SJSA1 (cell line): ENCODE data around the gene ADGRG4. TPM values are rescaled to one million over a fixed set of nuclear protein-coding genes. Genes with fewer than 3 reads are reported as not detected.
"Not testable (repeated sequence)": the region's sequence is repeated elsewhere in the genome, so short reads cannot be mapped to it uniquely, and the experiment has no call there.

Source experiments
- DNase-seq, 2 experiments: peaks; one replicate each; pipeline ENCODE4 v3.0.0-alpha.2; 2015 to 2020; ENCODE audit warnings: low spot score in 2 of 2, low read depth in 1 of 2
- H3K27ac ChIP-seq: fragments of 250-450 bp; sonication (Bioruptor Pico); 2 replicates; pipeline ENCODE4 v1.5.1; 2020; ENCODE audit warnings: mild to moderate bottlenecking, moderate library complexity
- H3K27me3 ChIP-seq: fragments of 250-450 bp; sonication (Bioruptor Pico); replicated peaks from 2 replicates; pipeline ENCODE4 v1.5.1; 2020; ENCODE audit warnings: mild to moderate bottlenecking, moderate library complexity
- H3K36me3 ChIP-seq: fragments of 250-450 bp; sonication (Bioruptor Pico); 2 replicates; pipeline ENCODE4 v1.5.1; 2020; ENCODE audit warnings: mild to moderate bottlenecking
- H3K4me1 ChIP-seq: fragments of 250-450 bp; sonication (Bioruptor Pico); replicated peaks from 2 replicates; pipeline ENCODE4 v1.6.1; 2021; ENCODE audit warnings: mild to moderate bottlenecking
- H3K4me3 ChIP-seq: fragments of 250-450 bp; sonication (Bioruptor Pico); 2 replicates; pipeline ENCODE4 v1.5.1; 2020; ENCODE audit warnings: mild to moderate bottlenecking
- H3K9me3 ChIP-seq: fragments of 250-450 bp; sonication (Bioruptor Pico); replicated peaks from 2 replicates; pipeline ENCODE4 v1.5.1; 2020; ENCODE audit warnings: mild to moderate bottlenecking
- total RNA-seq: library from RNA; depleted of rRNA; stranded (reverse); fragments of >200 nt; shearing (Covaris generic); gene quantifications from 2 replicates; pipeline ENCODE4 v1.2.3, GENCODE V29; 2014; rRNA removed

The ADGRG4 gene
- total RNA-seq, result not detected in 2 replicates

GRCh38 chrX:136300721-136301120 is at the start of gene ADGRG4:
Gene ADGRG4 (plus strand): TSS chrX:136300963. CDS start chrX:136308778, 7,815 bp downstream.
- not testable (repeated sequence) for H3K27me3 ChIP-seq, H3K36me3 ChIP-seq, H3K4me1 ChIP-seq, H3K4me3 ChIP-seq, H3K9me3 ChIP-seq, DNase-seq, H3K27ac ChIP-seq

- Histone ChIP-seq H3K9me3 (no peaks in the 10 kb centered on the region), H3K4me1 (peaks cover 17% of the 10 kb centered on the region), H3K4me3 (peak within 1 kb of the TSS; percentile 90), H3K27me3 (no peaks in the 10 kb centered on the region), H3K36me3 (peaks cover 5% of the 10 kb centered on the region; the same call in 1 of the 2 replicates), H3K27ac (peak within 1 kb of the TSS; percentile 79)
- DNase-seq, result peak; percentile 60 to 64
Measured at GRCh38 chrX:136251041-136251991, 49.4 kb upstream of the ADGRG4 start, which contains the start of gene MAP7D3. Gene MAP7D3 (minus strand): TSS chrX:136251400. CDS start chrX:136251358, 42 bp downstream.

- Histone ChIP-seq H3K36me3 (peaks cover 5% of the 10 kb centered on the region; the same call in 1 of the 2 replicates), H3K4me3 (no peak overlapping the region), H3K27me3 (no peaks in the 10 kb centered on the region), H3K27ac (no peak overlapping the region), H3K4me1 (peaks cover 29% of the 10 kb centered on the region), H3K9me3 (no peaks in the 10 kb centered on the region)
- DNase-seq, result no peak
Measured at GRCh38 chrX:136255541-136255940, 45.2 kb upstream of the ADGRG4 start.

- Histone ChIP-seq H3K36me3 (peaks cover 1% of the 10 kb centered on the region; the same call in 1 of the 2 replicates), H3K27ac (no peak overlapping the region), H3K9me3 (no peaks in the 10 kb centered on the region), H3K27me3 (no peaks in the 10 kb centered on the region), H3K4me1 (peaks cover 34% of the 10 kb centered on the region), H3K4me3 (no peak overlapping the region)
- DNase-seq, result no peak
Measured at GRCh38 chrX:136256026-136256425, 44.7 kb upstream of the ADGRG4 start.

- H3K9me3 ChIP-seq, result no peaks in the 10 kb centered on the region
- DNase-seq, result no peak
- no peaks in the 10 kb centered on the region for H3K27me3 ChIP-seq
- H3K27ac ChIP-seq, result peak overlapping the region; percentile 87
- H3K4me3 ChIP-seq, result no peak overlapping the region
- peaks cover 48% of the 10 kb centered on the region for H3K4me1 ChIP-seq
- no peaks in the 10 kb centered on the region for H3K36me3 ChIP-seq
Measured at GRCh38 chrX:136258951-136259350, 41.8 kb upstream of the ADGRG4 start.

GRCh38 chrX:136259543-136259942 is 41.2 kb upstream of the ADGRG4 start:
- no peaks in the 10 kb centered on the region for H3K36me3 ChIP-seq
- DNase-seq, result peak in 1 of 2 experiments; percentile 56
- no peaks in the 10 kb centered on the region for H3K27me3 ChIP-seq
- peaks cover 44% of the 10 kb centered on the region for H3K4me1 ChIP-seq
- H3K27ac ChIP-seq, result peak overlapping the region; percentile 87
- no peaks in the 10 kb centered on the region for H3K9me3 ChIP-seq
- H3K4me3 ChIP-seq, result no peak overlapping the region

- Histone ChIP-seq H3K27me3 (no peaks in the 10 kb centered on the region), H3K4me3 (no peak overlapping the region), H3K9me3 (no peaks in the 10 kb centered on the region), H3K36me3 (no peaks in the 10 kb centered on the region), H3K4me1 (peaks cover 44% of the 10 kb centered on the region), H3K27ac (peak overlapping the region; percentile 87)
- DNase-seq, result peak; percentile 64 to 65
Measured at GRCh38 chrX:136260776-136261175, 40.0 kb upstream of the ADGRG4 start.

GRCh38 chrX:136261321-136261720 is 39.4 kb upstream of the ADGRG4 start:
- Histone ChIP-seq H3K36me3 (no peaks in the 10 kb centered on the region), H3K27me3 (no peaks in the 10 kb centered on the region), H3K4me1 (peaks cover 50% of the 10 kb centered on the region), H3K4me3 (no peak overlapping the region), H3K27ac (peak overlapping the region; percentile 87), H3K9me3 (no peaks in the 10 kb centered on the region)
- DNase-seq, result no peak

- Histone ChIP-seq H3K4me3 (no peak overlapping the region), H3K4me1 (peaks cover 50% of the 10 kb centered on the region), H3K27ac (no peak overlapping the region), H3K27me3 (no peaks in the 10 kb centered on the region), H3K36me3 (no peaks in the 10 kb centered on the region), H3K9me3 (no peaks in the 10 kb centered on the region)
- DNase-seq, result no peak
Measured at GRCh38 chrX:136262243-136262642, 38.5 kb upstream of the ADGRG4 start.

GRCh38 chrX:136262812-136263315 is 37.9 kb upstream of the ADGRG4 start:
- Histone ChIP-seq H3K4me1 (peaks cover 50% of the 10 kb centered on the region), H3K4me3 (no peak overlapping the region), H3K27ac (no peak overlapping the region), H3K27me3 (no peaks in the 10 kb centered on the region), H3K36me3 (no peaks in the 10 kb centered on the region), H3K9me3 (no peaks in the 10 kb centered on the region)
- DNase-seq, result no peak

GRCh38 chrX:136266828-136267227 is 33.9 kb upstream of the ADGRG4 start:
- H3K4me3 ChIP-seq, result no peak overlapping the region
- H3K27me3 ChIP-seq, result no peaks in the 10 kb centered on the region
- peaks cover 19% of the 10 kb centered on the region for H3K4me1 ChIP-seq
- no peak for DNase-seq
- H3K27ac ChIP-seq, result no peak overlapping the region
- no peaks in the 10 kb centered on the region for H3K36me3 ChIP-seq
- H3K9me3 ChIP-seq, result no peaks in the 10 kb centered on the region

GRCh38 chrX:136268051-136269048 is 32.4 kb upstream of the ADGRG4 start:
- H3K27me3 ChIP-seq, result no peaks in the 10 kb centered on the region
- no peak overlapping the region for H3K4me3 ChIP-seq
- DNase-seq, result no peak
- H3K9me3 ChIP-seq, result no peaks in the 10 kb centered on the region
- peaks cover 6% of the 10 kb centered on the region for H3K4me1 ChIP-seq
- no peaks in the 10 kb centered on the region for H3K36me3 ChIP-seq
- H3K27ac ChIP-seq, result no peak overlapping the region

- DNase-seq, result no peak
- H3K36me3 ChIP-seq, result no peaks in the 10 kb centered on the region
- H3K27me3 ChIP-seq, result no peaks in the 10 kb centered on the region
- peaks cover 6% of the 10 kb centered on the region for H3K4me1 ChIP-seq
- H3K27ac ChIP-seq, result no peak overlapping the region
- no peaks in the 10 kb centered on the region for H3K9me3 ChIP-seq
- no peak overlapping the region for H3K4me3 ChIP-seq
Measured at GRCh38 chrX:136269921-136270320, 30.8 kb upstream of the ADGRG4 start.
